ENCODE data around the gene HSP90AB1.

Gene HSP90AB1

GRCh38 chr6:44254191-44255104 lies 7.5 kb downstream of the HSP90AB1 start:
- no peak for DNase-seq

GRCh38 chr6:44255105-44255808 lies 8.4 kb downstream of the HSP90AB1 start:
- DNase-seq, result no peak

DNA sequence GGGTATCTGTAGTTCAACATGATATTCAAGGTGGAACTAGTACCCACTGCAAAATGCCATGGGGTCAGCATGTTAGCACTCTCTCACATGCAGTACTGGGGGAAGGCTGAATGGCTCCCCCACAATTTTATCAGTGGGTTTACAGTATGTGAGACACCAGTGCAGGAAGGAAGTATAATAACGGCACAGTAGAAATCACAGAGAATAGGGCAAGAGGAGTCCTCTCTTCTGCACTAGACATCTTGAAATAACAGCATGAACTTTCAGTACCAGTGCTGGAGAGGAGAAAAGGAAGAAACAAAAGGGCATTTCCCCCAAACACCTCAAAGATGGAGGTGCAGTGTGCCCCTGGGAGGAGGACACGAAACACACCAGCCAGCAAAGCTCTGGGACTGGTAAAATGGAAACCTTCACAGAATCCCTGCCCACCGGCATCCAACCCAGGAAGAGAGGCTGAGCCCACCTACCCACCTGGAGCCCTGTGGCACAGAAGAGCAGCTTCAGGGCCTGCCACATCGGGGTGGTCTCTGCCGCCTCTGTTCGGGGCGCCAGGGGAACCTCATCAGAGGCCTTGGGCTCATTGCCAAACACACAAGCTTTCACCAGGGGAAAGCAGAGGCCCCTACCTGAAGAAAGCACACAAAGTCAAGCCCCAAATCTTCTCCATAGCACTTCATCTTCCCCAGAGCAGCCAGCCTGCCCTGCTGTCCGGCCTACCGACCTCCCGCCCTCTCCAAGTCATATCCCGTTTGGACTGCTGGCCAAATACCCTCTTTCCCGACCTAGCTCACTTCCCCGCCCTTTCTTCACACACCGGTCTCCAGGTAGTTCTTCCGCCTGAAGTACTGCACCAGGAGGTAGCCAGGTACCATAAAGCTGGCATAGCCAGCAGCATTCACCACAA lies 9.2 kb downstream of the HSP90AB1 start:
- DNase-seq, result no peak

DNA sequence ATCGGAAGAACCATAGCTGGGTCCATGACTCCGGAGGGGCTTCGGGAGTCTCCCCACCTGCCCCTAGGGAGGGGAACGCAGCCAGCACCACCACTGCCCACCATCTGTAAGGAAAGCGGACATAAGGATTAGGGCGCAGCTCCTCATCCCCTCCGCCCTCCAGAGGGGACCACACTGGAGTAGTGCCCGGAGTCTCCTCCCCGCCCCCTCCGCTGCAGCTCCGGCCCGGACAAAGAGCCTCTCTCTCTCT lies 9.8 kb downstream of the HSP90AB1 start:
- DNase-seq, result no peak

GRCh38 chr6:44257025-44257752 lies 10.3 kb downstream of the HSP90AB1 start, which contains the start of gene SLC35B2:
SLC35B2 (minus strand) TSS chr6:44257528; CDS start chr6:44257410, 118 bp downstream.
- peak; percentile 94 for DNase-seq

- DNase-seq, result no peak
These were observed 10.9 kb downstream of the HSP90AB1 start for GRCh38 chr6:44257753-44258324.

DNA sequence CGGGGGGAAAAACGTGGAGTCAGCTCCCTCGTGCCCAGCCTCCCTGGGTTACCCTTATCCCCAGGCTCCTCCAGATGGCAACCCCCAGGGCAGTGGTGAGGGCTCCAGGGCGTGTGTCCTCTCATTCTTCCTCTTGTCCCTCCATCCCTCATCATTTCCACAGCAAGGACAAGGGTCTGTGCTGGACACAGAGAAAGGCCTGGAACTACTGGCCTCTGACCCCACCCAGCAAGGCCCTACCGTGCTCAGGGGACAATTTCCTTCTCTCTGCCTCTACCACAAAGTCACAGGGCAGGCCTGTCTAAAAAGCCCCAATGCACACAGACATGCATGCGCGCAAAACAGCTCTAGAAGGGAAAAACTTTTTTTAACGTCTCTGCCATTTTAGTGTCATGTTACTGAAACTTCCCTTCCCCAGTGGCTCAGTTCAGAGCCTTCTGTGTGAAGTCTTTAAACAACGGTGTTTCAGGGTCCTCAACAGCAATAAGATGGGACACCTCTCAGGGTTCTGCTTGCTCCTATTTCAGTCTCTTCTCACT lies 11.5 kb downstream of the HSP90AB1 start:
- no peak for DNase-seq

DNA sequence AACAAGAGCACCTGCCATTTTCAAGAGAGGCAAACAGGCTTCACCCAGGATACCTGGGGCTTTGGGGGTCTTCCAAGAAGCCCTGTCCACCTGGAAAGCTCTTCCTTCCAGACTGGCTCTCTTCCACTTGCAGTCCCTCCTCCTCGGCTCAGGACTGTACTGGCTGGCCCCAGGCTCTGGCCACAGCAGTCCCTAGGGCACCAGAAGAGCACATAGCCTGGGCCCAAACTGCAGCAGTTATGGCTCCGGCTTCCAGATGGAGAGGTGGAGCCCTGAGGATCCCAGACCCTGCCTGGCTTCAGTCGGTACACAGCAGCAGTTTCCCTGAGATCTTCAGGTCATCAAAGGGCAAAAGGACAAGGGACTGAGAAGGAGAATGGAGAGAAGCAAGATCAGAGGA lies 12.0 kb downstream of the HSP90AB1 start:
- no peak for DNase-seq

DNA sequence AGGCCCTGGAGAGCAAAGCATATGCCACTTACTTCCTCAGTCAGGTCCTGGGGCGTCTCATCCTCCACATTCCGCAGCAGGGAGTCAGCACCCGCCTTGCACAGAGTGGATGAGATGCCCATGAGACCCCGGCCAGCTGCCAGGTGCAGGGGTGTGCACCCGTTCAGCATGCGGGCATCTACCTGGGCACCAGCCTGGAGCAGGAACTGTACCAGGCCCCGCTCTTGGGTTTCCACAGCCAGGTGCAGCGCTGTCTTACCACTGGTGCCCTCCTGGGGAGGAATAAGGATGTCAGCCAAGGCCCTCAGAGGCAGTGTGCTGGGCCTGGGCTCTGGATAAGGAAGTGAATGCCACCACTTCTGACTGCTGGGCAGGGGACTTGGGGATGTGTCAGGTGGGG lies 13.1 kb downstream of the HSP90AB1 start:
- DNase-seq, result no peak

GRCh38 chr6:44260451-44261297 lies 13.8 kb downstream of the HSP90AB1 start:
- no peak for DNase-seq

DNA sequence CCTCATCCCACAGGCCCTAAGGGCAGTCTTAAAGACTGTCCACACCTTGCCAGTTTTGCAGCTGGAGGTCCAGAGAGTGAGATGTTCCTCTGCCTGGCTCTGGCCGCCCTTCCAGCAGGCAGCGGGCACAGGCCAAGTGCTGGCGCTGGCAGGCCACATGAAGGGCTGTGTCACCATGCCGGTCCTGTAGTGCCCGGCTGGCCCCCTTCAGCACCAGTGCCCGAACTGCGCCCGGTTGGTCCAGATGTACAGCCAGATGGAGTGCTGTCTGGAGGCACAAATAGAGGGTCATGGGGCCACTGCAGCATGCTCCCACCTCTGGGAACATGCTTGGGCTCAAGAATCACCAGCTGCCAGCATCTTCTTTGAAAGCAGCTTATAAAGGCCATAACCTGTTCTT lies 14.7 kb downstream of the HSP90AB1 start:
- DNase-seq, result no peak

DNA sequence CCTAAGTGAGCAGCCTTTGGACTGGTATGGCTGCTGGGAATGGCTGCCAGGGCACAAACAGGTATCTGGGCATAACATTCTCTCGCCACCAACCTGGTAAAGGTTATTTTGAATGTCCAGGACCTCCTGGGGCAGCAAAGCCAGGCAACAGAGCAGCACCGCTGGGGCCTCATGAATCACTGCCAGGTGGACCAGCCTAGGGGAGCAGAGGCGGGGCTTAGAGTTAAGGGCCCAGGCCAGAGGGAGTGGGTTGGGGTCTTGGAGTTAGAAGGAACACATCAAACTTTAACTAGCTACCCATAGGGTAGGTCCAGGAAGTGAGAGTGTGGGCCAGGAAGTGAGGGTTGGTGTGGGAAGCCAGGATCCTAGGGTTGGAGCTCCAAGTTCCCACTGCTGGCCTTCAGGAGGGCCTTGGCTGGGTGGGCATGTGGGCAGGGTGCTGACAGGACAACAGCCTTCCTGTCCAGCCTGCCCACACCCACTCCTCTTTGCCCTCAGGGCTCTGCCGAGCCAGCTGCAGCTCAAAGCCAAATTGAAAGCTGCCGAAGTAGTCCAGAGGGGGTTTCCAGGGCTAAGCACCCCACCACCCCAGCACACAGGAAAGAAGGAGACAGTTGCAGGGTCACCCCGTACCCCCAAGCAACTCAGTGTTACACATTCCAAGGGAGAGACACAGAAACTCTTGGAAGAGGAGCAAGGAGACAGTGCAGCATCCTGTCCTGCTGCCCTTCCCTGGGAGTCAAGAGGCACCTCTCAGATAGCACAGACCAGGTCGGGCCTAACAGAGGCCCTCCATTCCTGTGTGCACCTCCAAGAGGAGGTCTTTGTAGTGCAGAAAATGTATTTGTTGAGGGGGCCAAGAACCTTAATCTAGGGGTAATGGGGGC lies 15.8 kb downstream of the HSP90AB1 start:
- DNase-seq, result no peak

- no peak for DNase-seq
These were observed 16.6 kb downstream of the HSP90AB1 start for GRCh38 chr6:44263354-44264100.

DNA sequence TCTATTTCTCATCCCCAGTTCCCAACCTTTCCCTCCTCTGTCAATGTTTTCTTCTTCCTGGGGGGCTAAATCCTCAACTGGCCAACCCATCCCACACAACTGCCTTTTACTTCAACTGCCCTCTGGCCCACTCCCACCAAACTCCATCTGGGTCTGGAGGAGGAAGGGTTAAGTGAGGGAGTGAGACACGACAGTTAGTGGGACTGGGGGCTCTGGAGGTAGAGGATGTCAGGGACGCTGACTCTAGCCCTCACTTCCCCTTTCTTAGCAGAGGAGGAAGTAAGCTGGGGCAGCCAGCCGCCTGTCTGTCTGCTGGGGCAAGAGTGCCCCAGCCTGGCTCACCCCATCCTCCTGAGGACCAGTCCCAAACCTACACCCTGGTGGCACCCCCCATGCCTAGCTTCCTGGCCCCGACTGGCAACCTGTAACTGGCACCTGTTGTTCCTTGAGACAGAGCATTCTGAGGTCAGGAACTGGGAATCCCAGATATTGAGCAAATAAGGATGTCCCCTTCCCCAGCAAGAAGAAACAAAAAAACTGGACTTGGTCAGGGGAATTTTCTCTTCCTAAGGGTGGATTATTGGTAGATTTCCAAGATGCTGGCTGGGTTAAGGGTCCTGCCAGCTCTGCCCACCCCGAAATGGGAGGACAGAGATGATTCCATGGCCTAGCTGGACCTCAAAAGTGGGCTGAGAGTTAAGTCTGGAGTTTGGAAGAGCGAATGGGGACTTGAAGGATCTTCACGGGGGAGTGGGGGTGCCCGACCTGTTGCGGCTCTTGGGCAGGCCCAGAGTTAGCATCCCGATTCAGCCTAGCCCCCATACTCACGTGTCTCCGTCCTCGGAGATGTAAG lies 17.5 kb downstream of the HSP90AB1 start:
- no peak for DNase-seq

DNA sequence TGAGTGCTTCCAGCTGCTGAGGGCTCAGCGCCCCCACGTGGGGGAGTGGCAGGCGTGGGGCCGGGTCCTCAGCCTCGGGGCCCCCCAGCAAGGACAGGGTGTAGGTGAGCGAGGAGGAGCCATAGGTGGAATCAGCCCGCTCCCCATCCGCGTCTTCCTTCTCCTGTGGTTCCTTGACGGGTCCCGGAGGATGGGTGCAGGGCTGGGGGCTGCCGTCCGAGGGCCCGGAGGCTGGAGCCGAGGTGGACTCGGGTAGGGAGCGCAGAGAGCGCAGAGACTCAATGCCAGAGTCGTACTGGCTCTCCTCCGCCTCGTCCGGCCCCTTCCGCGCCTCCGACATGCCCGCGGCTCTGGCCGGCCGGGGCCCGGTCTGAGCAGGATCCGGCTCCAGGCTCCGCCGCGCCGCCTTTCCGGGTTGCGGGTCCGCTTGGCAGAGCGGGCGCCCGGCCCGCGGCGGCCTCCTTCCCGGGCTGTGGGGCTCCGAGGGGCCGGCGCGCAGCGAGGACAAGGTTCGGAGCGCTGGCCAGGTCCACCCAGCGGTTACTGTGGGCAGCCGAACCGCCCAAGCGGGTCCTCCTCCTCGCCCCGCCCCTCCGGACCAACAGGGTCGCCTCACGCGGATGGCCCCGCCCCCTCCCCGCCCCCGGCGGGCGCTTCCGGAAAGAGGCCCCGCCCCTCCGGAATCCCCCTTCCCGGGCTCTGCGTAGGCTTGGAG lies 18.3 kb downstream of the HSP90AB1 start, which contains the start of gene NFKBIE:
TSS of gene NFKBIE (minus strand) at position 545 of the 715 bp plus-strand sequence. CDS start at position 340, 205 bp downstream.
- DNase-seq, result peak; percentile 96

GRCh38 chr6:44265722-44266233 lies 18.9 kb downstream of the HSP90AB1 start:
- no peak for DNase-seq

Data from right kidney (tissue), 1 donor.